PC-9 (cell line): ENCODE measurements around the gene G2E3.

Experiments used
- CTCF ChIP-seq: fragments of 200-600 bp; sonication (generic); conservative IDR thresholded peaks from 2 replicates; pipeline ENCODE4 v1.6.1; 2017; ENCODE audit warnings: mixed run types, antibody characterized with exemption, mild to moderate bottlenecking, moderate library complexity
- EZH2 ChIP-seq: fragments of 200-600 bp; sonication (generic); IDR thresholded peaks from 2 replicates; pipeline ENCODE4 v1.8.0; 2017; ENCODE audit warnings: antibody characterized with exemption, low read depth

GRCh38 chr14:30645600-30645999 is 86.6 kb downstream of the G2E3 start:
- TF ChIP-seq CTCF (no peak), EZH2 (no peak)
